Tibial nerve (tissue), 4 donors: ENCODE results near the gene NECTIN1.

Experiments
- CTCF ChIP-seq, 5 experiments: fragments of 200-600 bp in 3 of 5; fragments of 450-650 bp in 2 of 5; sonication (generic) in 3 of 5; IDR thresholded peaks; one replicate each; pipeline ENCODE4 v1.5.1; 2016 to 2019; ENCODE audit warnings: antibody characterized with exemption in 5 of 5, mild to moderate bottlenecking in 3 of 5, moderate library complexity in 2 of 5
- EP300 ChIP-seq, 2 donors: sonication (generic); formaldehyde crosslinking; IDR thresholded peaks; one replicate each; pipeline ENCODE4 v1.6.1; 2017; ENCODE audit warnings: antibody characterized with exemption in 2 of 2, mild to moderate bottlenecking in 1 of 2
- POLR2A ChIP-seq, 2 donors: fragments of 450-650 bp; IDR thresholded peaks; one replicate each; pipeline ENCODE4 v1.6.1; 2017; ENCODE audit warnings: antibody characterized with exemption in 2 of 2, mild to moderate bottlenecking in 2 of 2, moderate library complexity in 2 of 2

GRCh38 chr11:119729581-119729927, 554 bp upstream of the NECTIN1 start:
- TF ChIP-seq POLR2A (IDR thresholded peaks at IDR 0.05) (no peak), CTCF (IDR thresholded peaks at IDR 0.05) (peak in 1 of 5 experiments; percentile 4), EP300 (IDR thresholded peaks at IDR 0.05) (no peak)
